HepG2 (cell line): ENCODE data around the gene CYP21A2. TPM values are rescaled to one million over a fixed set of nuclear protein-coding genes. Genes with fewer than 3 reads are reported as not detected.

ENCODE experiments used
- ATAC-seq: fragments of 200-7000 bp; cut with Tn5 transposase; 3 replicates; pipeline ENCODE4 v1.9.1; 2020; ENCODE audit warnings: mild to moderate bottlenecking, moderate library complexity
- BruUV-seq: library from RNA; stranded (reverse); fragments of 400-500 nt; replicated peaks from 2 replicates; lab custom pipeline; 2021; lab: Mats Ljungman, UMichigan
- CTCF ChIA-PET: fragments of 300-600 bp; formaldehyde crosslinking; extraction: SDS; loops from one replicate; lab custom pipeline; 2021; ENCODE audit warnings: low total read pairs, inconsistent platforms, low intra/inter-chr PET ratio; lab: Yijun Ruan, JAX
- POLR2A ChIA-PET: fragments of 350-600 bp; sonication (Branson Sonifier 250); formaldehyde crosslinking; loops from one replicate; lab custom pipeline; 2020; ENCODE audit warnings: antibody characterized with exemption, inconsistent platforms; lab: Yijun Ruan, JAX
- DNase-seq: peaks from one replicate; pipeline ENCODE4 v3.0.0-alpha.2; 2015; ENCODE audit warnings: low spot score
- FAIRE-seq: peaks from 3 replicates; lab custom pipeline; 2011; peaks lifted over from hg19 to GRCh38; lab: Jason Lieb, UNC
- H2AFZ ChIP-seq: one replicate; pipeline ENCODE4 v1.6.1; 2011; ENCODE audit warnings: low read length, inconsistent platforms
- H3K27ac ChIP-seq: fragments of 300-600 bp; 3 replicates; pipeline ENCODE4 v1.8.0; 2011; ENCODE audit warnings: mixed run types, mild to moderate bottlenecking, mixed read lengths, low read length, inconsistent platforms; ENCODE audit not compliant: insufficient read depth; ENCODE audit errors: extremely low read length
- H3K27me3 ChIP-seq, 2 experiments: fragments of 200-600 bp in 1 of 2; 2 replicates in 1 of 2; 3 replicates in 1 of 2; pipeline versions ENCODE4 v1.6.0 to v1.8.0; 2011; ENCODE audit warnings: low read length in 2 of 2, mild to moderate bottlenecking in 2 of 2, moderate library complexity in 2 of 2, inconsistent platforms in 1 of 2; ENCODE audit not compliant: insufficient read depth in 2 of 2, control insufficient read depth in 1 of 2
- H3K36me3 ChIP-seq, 2 experiments: fragments of 200-600 bp in 1 of 2; replicated peaks in 1 of 2; 2 replicates in 1 of 2; 3 replicates in 1 of 2; pipeline versions ENCODE4 v1.5.1 to v1.8.0; 2011; ENCODE audit warnings: low read length in 2 of 2, inconsistent platforms in 1 of 2; ENCODE audit not compliant: insufficient read depth in 2 of 2, control insufficient read depth in 1 of 2
- H3K4me1 ChIP-seq: 2 replicates; pipeline ENCODE4 v1.5.1; 2012; ENCODE audit warnings: low read length, inconsistent platforms; ENCODE audit not compliant: insufficient read depth
- H3K4me2 ChIP-seq: 2 replicates; pipeline ENCODE4 v1.6.0; 2011; ENCODE audit warnings: low read depth, low read length, inconsistent platforms
- H3K4me3 ChIP-seq, 3 experiments: fragments of 200-600 bp in 1 of 3; sonication (generic), shearing (Covaris generic) in 1 of 3; replicated peaks in 1 of 3; 2 replicates each; pipeline ENCODE4 v1.5.1; 2011 to 2016; ENCODE audit warnings: low read length in 3 of 3, inconsistent platforms in 2 of 3, low read depth in 2 of 3, mild to moderate bottlenecking in 2 of 3, control low read depth in 1 of 3, mixed read lengths in 1 of 3; ENCODE audit not compliant: insufficient read depth in 1 of 3
- H3K79me2 ChIP-seq: one replicate; pipeline ENCODE4 v1.6.1; 2011; ENCODE audit warnings: low read length, inconsistent platforms; ENCODE audit not compliant: insufficient read depth
- H3K9ac ChIP-seq: 2 replicates; pipeline ENCODE4 v1.6.0; 2011; ENCODE audit warnings: mild to moderate bottlenecking, low read depth, low read length, inconsistent platforms; ENCODE audit not compliant: insufficient read depth
- H3K9me3 ChIP-seq: 2 replicates; pipeline ENCODE4 v1.5.1; 2012; ENCODE audit warnings: mild to moderate bottlenecking, low read length
- H4K20me1 ChIP-seq: 2 replicates; pipeline ENCODE4 v1.6.0; 2011; ENCODE audit warnings: inconsistent platforms, mild to moderate bottlenecking, low read length, moderate library complexity; ENCODE audit not compliant: insufficient read depth
- FOXP4 ChIP-seq: sonication (generic); formaldehyde crosslinking; IDR thresholded peaks from 2 replicates; pipeline ENCODE4 v1.4.0; 2020; ENCODE audit warnings: missing genetic modification reagents
- NFAT5 ChIP-seq: sonication (generic); formaldehyde crosslinking; IDR thresholded peaks from 2 replicates; pipeline ENCODE4 v1.4.0; 2020; ENCODE audit warnings: missing genetic modification reagents
- SETDB1 ChIP-seq: sonication (generic); formaldehyde crosslinking; IDR thresholded peaks from 2 replicates; pipeline ENCODE4 v1.5.1; 2020; ENCODE audit warnings: missing genetic modification reagents, mild to moderate bottlenecking, borderline replicate concordance
- ZBTB34 ChIP-seq: sonication (generic); formaldehyde crosslinking; IDR thresholded peaks from 2 replicates; pipeline ENCODE4 v1.8.0; 2022; ENCODE audit warnings: mild to moderate bottlenecking, missing genetic modification reagents
- ZNF318 ChIP-seq: sonication (generic); formaldehyde crosslinking; IDR thresholded peaks from 2 replicates; pipeline ENCODE4 v1.4.0; 2020; ENCODE audit warnings: mild to moderate bottlenecking, missing genetic modification reagents
- ZNF564 ChIP-seq: sonication (generic); formaldehyde crosslinking; IDR thresholded peaks from 2 replicates; pipeline ENCODE4 v1.8.1; 2023; ENCODE audit warnings: mild to moderate bottlenecking, missing genetic modification reagents
- ZNF7 ChIP-seq: IDR thresholded peaks from 2 replicates; pipeline ENCODE4 v1.6.1; 2016; ENCODE audit warnings: missing biosample characterization, missing genetic modification reagents
- WGBS: methylation state at CpG from one replicate; pipeline ENCODE4 v1.1.6; 2017; ENCODE audit warnings: low lambda C conversion rate; 5-methylcytosine and 5-hydroxymethylcytosine counted together
- in situ Hi-C: cut with HindIII; loops from 2 replicates; pipeline ENCODE4 v1.10.0; 2017; ENCODE audit warnings: low pct_unique_long_range_greater_than_20kb; ENCODE audit not compliant: extremely low pct_ligation_motif_present
- intact Hi-C: fragments of 100-400 bp; cut with micrococcal nuclease; formaldehyde crosslinking; loops from one replicate; pipeline ENCODE4 v1.10.0; 2022; ENCODE audit not compliant: unreplicated experiment
- polyA plus RNA-seq, 8 experiments: library from polyadenylated mRNA; depleted of rRNA in 3 of 8; stranded (reverse) in 7 of 8; unstranded in 1 of 8; fragments of >200 nt; fragmentation: Illumina TruSeq in 4 of 8; extraction: Trizol in 4 of 8; gene quantifications; 2 replicates each; pipeline versions ENCODE4 v1.2.1 to v1.2.3, GENCODE V29; 2011 to 2016; ENCODE audit warnings: low read depth in 4 of 8, missing spikeins in 1 of 8, mixed read lengths in 1 of 8; ENCODE audit not compliant: insufficient read depth in 1 of 8
- total RNA-seq, 5 experiments: library from RNA; depleted of rRNA; stranded (reverse); fragments of >200 nt; fragmentation: Illumina TruSeq; extraction: Trizol; gene quantifications; 2 replicates each; pipeline ENCODE4 v1.2.3, GENCODE V29; 2016; ENCODE audit warnings: low read depth in 1 of 5

The CYP21A2 gene
- total and polyA plus RNA-seq, 2 of the 13 experiments (the other 11 are each of a cell fraction or from before 2014, with no cell fraction given), result 1.5 to 6.3 TPM

GRCh38 chr6:32064706-32065105, 26.5 kb downstream of the CYP21A2 start:
- intact Hi-C loops (no loop called here), in situ Hi-C loops (no loop called here)
- Histone ChIP-seq H4K20me1 (no peaks in the 10 kb centered on the region), H3K27me3 (peaks cover 10 to 73% of the 10 kb centered on the region in 2 experiments), H3K4me3 (no peak overlapping the region), H2AFZ (no peak overlapping the region), H3K27ac (no peak overlapping the region), H3K36me3 (no peaks in the 10 kb centered on the region), H3K4me2 (no peak overlapping the region), H3K79me2 (no peaks in the 10 kb centered on the region), H3K9ac (no peak overlapping the region), H3K9me3 (no peaks in the 10 kb centered on the region), H3K4me1 (no peaks in the 10 kb centered on the region)
- no TSS peak for BruUV-seq
- DNase-seq (no peak), FAIRE-seq (no peak), ATAC-seq (no peak)
- POLR2A ChIA-PET, result no interaction called here
- WGBS, result 54% methylated on average over 11 of the region's 14 CpGs
- CTCF ChIA-PET, result no interaction called here
- no peak for TF ChIP-seq ZBTB34 (CRISPR knock-in tag)
- no peak for TF ChIP-seq ZNF7 (CRISPR knock-in tag)
- TF ChIP-seq SETDB1 (CRISPR knock-in tag), result no peak
- no peak for TF ChIP-seq ZNF564 (CRISPR knock-in tag)
- TF ChIP-seq NFAT5, result no peak
- TF ChIP-seq FOXP4, result no peak
- TF ChIP-seq ZNF318, result no peak
